Sigmoid colon (tissue), 7 donors: Measurements from ENCODE around the gene C1QTNF8. TPM values are rescaled to one million over a fixed set of nuclear protein-coding genes. Genes with fewer than 3 reads are reported as not detected.

Source experiments
- DNase-seq: peaks from one replicate; pipeline ENCODE4 v3.0.0-alpha.2; 2019
- H3K27ac ChIP-seq, 4 donors: fragments of 200-600 bp; sonication (generic); one replicate each; pipeline ENCODE4 v1.5.1; 2016 to 2019; ENCODE audit warnings: mild to moderate bottlenecking in 1 of 4
- H3K27me3 ChIP-seq, 3 donors: fragments of 200-600 bp; sonication (generic); one replicate each; pipeline ENCODE4 v1.5.1; 2019; ENCODE audit warnings: mild to moderate bottlenecking in 1 of 3
- H3K36me3 ChIP-seq, 4 donors: fragments of 200-600 bp; sonication (generic); one replicate each; pipeline ENCODE4 v1.5.1; 2016 to 2019
- H3K4me1 ChIP-seq, 4 donors: fragments of 200-600 bp; sonication (generic); one replicate each; pipeline ENCODE4 v1.5.1; 2017 to 2019
- H3K4me3 ChIP-seq, 4 donors: fragments of 200-600 bp; sonication (generic); one replicate each; pipeline ENCODE4 v1.5.1; 2017 to 2019; ENCODE audit warnings: mild to moderate bottlenecking in 2 of 4, moderate library complexity in 1 of 4
- H3K9me3 ChIP-seq, 4 donors: fragments of 200-600 bp in 3 of 4; sonication (generic) in 3 of 4; one replicate each; pipeline versions ENCODE4 v1.5.1 to v1.6.1; 2013 to 2019
- CTCF ChIP-seq, 4 experiments: fragments of 450-650 bp in 3 of 4; fragments of 200-600 bp in 1 of 4; IDR thresholded peaks; one replicate each; pipeline ENCODE4 v1.5.1; 2016 to 2019; ENCODE audit warnings: antibody characterized with exemption in 4 of 4, mild to moderate bottlenecking in 3 of 4, moderate library complexity in 2 of 4
- EP300 ChIP-seq, 4 donors: sonication (generic); formaldehyde crosslinking; IDR thresholded peaks; one replicate each; pipeline ENCODE4 v1.6.1; 2017; ENCODE audit warnings: antibody characterized with exemption in 4 of 4
- POLR2A ChIP-seq, 2 donors: fragments of 450-650 bp; IDR thresholded peaks; one replicate each; pipeline ENCODE4 v1.6.1; 2016; ENCODE audit warnings: antibody characterized with exemption in 2 of 2, mild to moderate bottlenecking in 2 of 2, moderate library complexity in 2 of 2
- POLR2AphosphoS5 ChIP-seq, 4 donors: sonication (generic); formaldehyde crosslinking; IDR thresholded peaks; one replicate each; pipeline ENCODE4 v1.6.1; 2017; ENCODE audit warnings: antibody characterized with exemption in 4 of 4
- WGBS, 2 donors: extraction: QIAGEN DNeasy Blood & Tissue Kit; methylation state at CpG; one replicate each; pipeline ENCODE4 v1.1.7; 2013; 5-methylcytosine and 5-hydroxymethylcytosine counted together
- intact Hi-C: fragments of 100-400 bp; cut with DNase I; formaldehyde crosslinking; loops from one replicate; pipeline ENCODE4 v1.15.1; 2023
- polyA plus RNA-seq, 3 donors: library from polyadenylated mRNA; stranded (reverse); fragments of 200-250 nt; gene quantifications; one replicate each; pipeline ENCODE4 v1.2.3, GENCODE V29; 2013
- total RNA-seq, 4 donors: library from RNA; depleted of rRNA; stranded (reverse); fragments of >200 nt; gene quantifications; one replicate each; pipeline ENCODE4 v1.1.0, GENCODE V29; 2016
- donor health status: healthy with polysubstance abuse.
- donor health status: Bipolar disorder and iron deficiency.
- donor health status: healthy.

Gene C1QTNF8
- total and polyA plus RNA-seq, 7 donors = not detected

- no peak for DNase-seq
- no peak for TF ChIP-seq POLR2A (IDR thresholded peaks at IDR 0.05)
- TF ChIP-seq EP300 (IDR thresholded peaks at IDR 0.05) = no peak
- no peak for TF ChIP-seq POLR2AphosphoS5 (IDR thresholded peaks at IDR 0.05)
- TF ChIP-seq CTCF (IDR thresholded peaks at IDR 0.05) = no peak
- intact Hi-C loops = no loop called here
- H3K27ac ChIP-seq = no peak overlapping the region
- WGBS, 2 donors = 78 to 87% methylated on average over 13 of the region's 13 CpGs
- H3K4me3 ChIP-seq = no peak overlapping the region
- H3K9me3 ChIP-seq = no peaks in the 10 kb centered on the region
- no peaks in the 10 kb centered on the region for H3K4me1 ChIP-seq
- H3K27me3 ChIP-seq = peaks cover 32 to 94% (median 85%) of the 10 kb centered on the region in 3 donors
- no peaks in the 10 kb centered on the region for H3K36me3 ChIP-seq
Measured at GRCh38 chr16:1075546-1075945, 20.5 kb downstream of the C1QTNF8 start.

DNA sequence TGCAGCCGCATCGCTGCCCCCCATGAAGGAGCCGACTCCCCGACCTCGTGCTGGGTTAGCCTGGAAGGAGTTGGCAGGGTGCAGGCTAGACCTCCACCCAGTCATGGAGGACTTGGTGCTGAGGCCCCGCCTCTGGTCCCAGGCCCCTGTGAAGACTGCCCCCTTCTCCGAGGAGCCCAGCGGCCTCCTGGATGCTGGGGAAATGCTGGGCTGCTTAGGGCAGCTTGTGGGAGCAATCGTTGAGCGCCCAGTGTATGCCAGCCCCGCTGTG, 21.7 kb downstream of the C1QTNF8 start:
- Histone ChIP-seq H3K4me1 (no peaks in the 10 kb centered on the region), H3K36me3 (no peaks in the 10 kb centered on the region), H3K9me3 (no peaks in the 10 kb centered on the region), H3K27me3 (peaks cover 36 to 95% (median 85%) of the 10 kb centered on the region in 3 donors), H3K4me3 (no peak overlapping the region), H3K27ac (no peak overlapping the region)
- 67 to 73% methylated on average over 11 of the region's 11 CpGs for WGBS, 2 donors
- intact Hi-C loops = no loop called here
- no peak for DNase-seq
- TF ChIP-seq POLR2AphosphoS5 (IDR thresholded peaks at IDR 0.05) (no peak), EP300 (IDR thresholded peaks at IDR 0.05) (no peak), CTCF (IDR thresholded peaks at IDR 0.05) (no peak), POLR2A (IDR thresholded peaks at IDR 0.05) (no peak)

GRCh38 chr16:1073566-1074378, 22.3 kb downstream of the C1QTNF8 start:
- H3K36me3 ChIP-seq = no peaks in the 10 kb centered on the region
- intact Hi-C loops = no loop called here
- H3K27ac ChIP-seq = no peak overlapping the region
- no peaks in the 10 kb centered on the region for H3K4me1 ChIP-seq
- peaks cover 40 to 95% (median 85%) of the 10 kb centered on the region in 3 donors for H3K27me3 ChIP-seq
- DNase-seq = no peak
- no peak for TF ChIP-seq EP300 (IDR thresholded peaks at IDR 0.05)
- TF ChIP-seq CTCF (IDR thresholded peaks at IDR 0.05) = no peak
- no peak for TF ChIP-seq POLR2AphosphoS5 (IDR thresholded peaks at IDR 0.05)
- TF ChIP-seq POLR2A (IDR thresholded peaks at IDR 0.05) = no peak
- H3K9me3 ChIP-seq = no peaks in the 10 kb centered on the region
- H3K4me3 ChIP-seq = no peak overlapping the region
- 56 to 67% methylated on average over 30 of the region's 30 CpGs for WGBS, 2 donors

- H3K4me3 ChIP-seq = no peak overlapping the region
- peaks cover 40 to 95% (median 85%) of the 10 kb centered on the region in 3 donors for H3K27me3 ChIP-seq
- 73 to 76% methylated on average over 13 of the region's 13 CpGs for whole genome bisulfite sequencing, 2 donors
- no peak overlapping the region for H3K27ac ChIP-seq
- no peak for DNase-seq
- H3K9me3 ChIP-seq = no peaks in the 10 kb centered on the region
- H3K36me3 ChIP-seq = no peaks in the 10 kb centered on the region
- no peaks in the 10 kb centered on the region for H3K4me1 ChIP-seq
- intact Hi-C loops = no loop called here
- TF ChIP-seq CTCF (IDR thresholded peaks at IDR 0.05) = no peak
- TF ChIP-seq POLR2AphosphoS5 (IDR thresholded peaks at IDR 0.05) = no peak
- TF ChIP-seq POLR2A (IDR thresholded peaks at IDR 0.05) = no peak
- TF ChIP-seq EP300 (IDR thresholded peaks at IDR 0.05) = no peak
Measured at GRCh38 chr16:1073262-1073558, 22.8 kb downstream of the C1QTNF8 start.
